NCI-H2029 treated with DMSO at 0.1 percent for 48 hours (cell line): ENCODE measurements around the gene CD48.

Source experiments
- DNase-seq: peaks from one replicate; lab custom pipeline; 2025; lab: John Stamatoyannopoulos, UW

The CD48 gene

GRCh38 chr1:160711602-160712311 is at the start of gene CD48:
CD48 (minus strand) TSS chr1:160711822; CDS start chr1:160711763, 59 bp downstream.
- no peak for DNase-seq

GRCh38 chr1:160761046-160761445 is 49.4 kb upstream of the CD48 start:
- no peak for DNase-seq

- no peak for DNase-seq
These were observed 48.1 kb upstream of the CD48 start for GRCh38 chr1:160759740-160760139.

GRCh38 chr1:160758521-160758920 is 46.9 kb upstream of the CD48 start:
- DNase-seq = no peak

GRCh38 chr1:160756849-160757201 is 45.2 kb upstream of the CD48 start:
- DNase-seq = no peak

- DNase-seq = no peak
These were observed 44.6 kb upstream of the CD48 start for GRCh38 chr1:160755911-160756848.

- no peak for DNase-seq
These were observed 43.8 kb upstream of the CD48 start for GRCh38 chr1:160755461-160755860.

GRCh38 chr1:160753594-160753993 is 42.0 kb upstream of the CD48 start:
- no peak for DNase-seq

GRCh38 chr1:160752924-160753323 is 41.3 kb upstream of the CD48 start:
- no peak for DNase-seq

GRCh38 chr1:160752406-160752805 is 40.8 kb upstream of the CD48 start:
- no peak for DNase-seq

- no peak for DNase-seq
These were observed 39.0 kb upstream of the CD48 start for GRCh38 chr1:160750608-160751007.

GRCh38 chr1:160748878-160749269 is 37.3 kb upstream of the CD48 start:
- no peak for DNase-seq

- DNase-seq = no peak
These were observed 36.7 kb upstream of the CD48 start for GRCh38 chr1:160748181-160748877.

- no peak for DNase-seq
These were observed 36.1 kb upstream of the CD48 start for GRCh38 chr1:160747717-160748116.

- DNase-seq = no peak
These were observed 35.3 kb upstream of the CD48 start for GRCh38 chr1:160746836-160747500.

- no peak for DNase-seq
These were observed 33.9 kb upstream of the CD48 start for GRCh38 chr1:160745551-160745950.

- no peak for DNase-seq
These were observed 33.4 kb upstream of the CD48 start for GRCh38 chr1:160744852-160745520.

GRCh38 chr1:160744199-160744851 is 32.7 kb upstream of the CD48 start:
- DNase-seq = no peak

- no peak for DNase-seq
These were observed 31.6 kb upstream of the CD48 start for GRCh38 chr1:160743266-160743665.

GRCh38 chr1:160742428-160743127 is 31.0 kb upstream of the CD48 start:
- no peak for DNase-seq
